ENCODE measurements around the gene TBL1X. TPM values are rescaled to one million over a fixed set of nuclear protein-coding genes. Genes with fewer than 3 reads are reported as not detected.

TBL1X gene
- total and polyA plus RNA-seq, 4 donors = 10.1 to 16.0 (median 13.5) TPM

- peaks cover 1% of the 10 kb centered on the region for H3K9me3 ChIP-seq (ENCODE audit: control insufficient read depth, insufficient read depth, low read length)
- no peaks in the 10 kb centered on the region for H3K27me3 ChIP-seq (ENCODE audit: control insufficient read depth, insufficient read depth, low read length)
- no peak overlapping the region for H3K27ac ChIP-seq (ENCODE audit: low read depth, low read length)
- peaks cover 3% of the 10 kb centered on the region for H3K4me1 ChIP-seq (ENCODE audit: control insufficient read depth, insufficient read depth, low read length)
- no peak overlapping the region for H3K4me3 ChIP-seq (ENCODE audit: low read depth, low read length)
- no peaks in the 10 kb centered on the region for H3K36me3 ChIP-seq (ENCODE audit: control insufficient read depth, insufficient read depth, low read length)
- 80% methylated on average over 2 of the region's 3 CpGs for WGBS (ENCODE audit: insufficient coverage)
- no peak for DNase-seq (ENCODE audit: low read depth in 4 of 6, low spot score in 6 of 6)
These were observed 46.1 kb downstream of the TBL1X start for GRCh38 chrX:9510980-9511379.

- Histone ChIP-seq H3K27me3 (ENCODE audit: control insufficient read depth, insufficient read depth, low read length) (peaks cover 3% of the 10 kb centered on the region), H3K4me1 (ENCODE audit: control insufficient read depth, insufficient read depth, low read length) (peaks cover 3% of the 10 kb centered on the region), H3K9me3 (ENCODE audit: control insufficient read depth, insufficient read depth, low read length) (no peaks in the 10 kb centered on the region), H3K27ac (ENCODE audit: low read depth, low read length) (no peak overlapping the region), H3K4me3 (ENCODE audit: low read depth, low read length) (no peak overlapping the region), H3K36me3 (ENCODE audit: control insufficient read depth, insufficient read depth, low read length) (no peaks in the 10 kb centered on the region)
- 76% methylated on average over 10 of the region's 10 CpGs for WGBS (ENCODE audit: insufficient coverage)
- DNase-seq (ENCODE audit: low read depth in 4 of 6, low spot score in 6 of 6) = no peak
These were observed 50.6 kb downstream of the TBL1X start for GRCh38 chrX:9515489-9515888.

- no peak overlapping the region for H3K27ac ChIP-seq (ENCODE audit: low read depth, low read length)
- H3K27me3 ChIP-seq (ENCODE audit: control insufficient read depth, insufficient read depth, low read length) = peaks cover 3% of the 10 kb centered on the region
- H3K36me3 ChIP-seq (ENCODE audit: control insufficient read depth, insufficient read depth, low read length) = no peaks in the 10 kb centered on the region
These were observed 51.2 kb downstream of the TBL1X start for GRCh38 chrX:9515973-9516538.

GRCh38 chrX:9516635-9517034 lies 51.8 kb downstream of the TBL1X start:
- Histone ChIP-seq H3K36me3 (ENCODE audit: control insufficient read depth, insufficient read depth, low read length) (no peaks in the 10 kb centered on the region), H3K9me3 (ENCODE audit: control insufficient read depth, insufficient read depth, low read length) (no peaks in the 10 kb centered on the region), H3K27ac (ENCODE audit: low read depth, low read length) (no peak overlapping the region), H3K4me3 (ENCODE audit: low read depth, low read length) (no peak overlapping the region), H3K27me3 (ENCODE audit: control insufficient read depth, insufficient read depth, low read length) (peaks cover 3% of the 10 kb centered on the region), H3K4me1 (ENCODE audit: control insufficient read depth, insufficient read depth, low read length) (peaks cover 3% of the 10 kb centered on the region)
- WGBS (ENCODE audit: insufficient coverage) = 88% methylated on average over 3 of the region's 3 CpGs
- DNase-seq (ENCODE audit: low read depth in 4 of 6, low spot score in 6 of 6) = no peak

More at GRCh38 chrX:9515973-9516538, 51.2 kb downstream of the TBL1X start:
- WGBS (ENCODE audit: insufficient coverage) = 69% methylated on average over 3 of the region's 4 CpGs
- no peaks in the 10 kb centered on the region for H3K9me3 ChIP-seq (ENCODE audit: control insufficient read depth, insufficient read depth, low read length)
- H3K4me3 ChIP-seq (ENCODE audit: low read depth, low read length) = no peak overlapping the region
- no peak for DNase-seq (ENCODE audit: low read depth in 4 of 6, low spot score in 6 of 6)
- H3K4me1 ChIP-seq (ENCODE audit: control insufficient read depth, insufficient read depth, low read length) = peaks cover 3% of the 10 kb centered on the region

GRCh38 chrX:9518051-9518450 lies 53.2 kb downstream of the TBL1X start:
- H3K27me3 ChIP-seq (ENCODE audit: control insufficient read depth, insufficient read depth, low read length) = peaks cover 3% of the 10 kb centered on the region
- H3K36me3 ChIP-seq (ENCODE audit: control insufficient read depth, insufficient read depth, low read length) = no peaks in the 10 kb centered on the region
- H3K4me1 ChIP-seq (ENCODE audit: control insufficient read depth, insufficient read depth, low read length) = peaks cover 3% of the 10 kb centered on the region
- DNase-seq (ENCODE audit: low read depth in 4 of 6, low spot score in 6 of 6) = no peak
- WGBS (ENCODE audit: insufficient coverage) = 74% methylated on average over 3 of the region's 4 CpGs
- no peaks in the 10 kb centered on the region for H3K9me3 ChIP-seq (ENCODE audit: control insufficient read depth, insufficient read depth, low read length)
- H3K27ac ChIP-seq (ENCODE audit: low read depth, low read length) = no peak overlapping the region
- no peak overlapping the region for H3K4me3 ChIP-seq (ENCODE audit: low read depth, low read length)

GRCh38 chrX:9518889-9519288 lies 54.0 kb downstream of the TBL1X start:
- DNase-seq (ENCODE audit: low read depth in 4 of 6, low spot score in 6 of 6) = no peak
- Histone ChIP-seq H3K36me3 (ENCODE audit: control insufficient read depth, insufficient read depth, low read length) (no peaks in the 10 kb centered on the region), H3K9me3 (ENCODE audit: control insufficient read depth, insufficient read depth, low read length) (no peaks in the 10 kb centered on the region), H3K27ac (ENCODE audit: low read depth, low read length) (no peak overlapping the region), H3K4me3 (ENCODE audit: low read depth, low read length) (no peak overlapping the region), H3K4me1 (ENCODE audit: control insufficient read depth, insufficient read depth, low read length) (peaks cover 3% of the 10 kb centered on the region), H3K27me3 (ENCODE audit: control insufficient read depth, insufficient read depth, low read length) (peaks cover 3% of the 10 kb centered on the region)
- WGBS (ENCODE audit: insufficient coverage) = 100% methylated on average over 1 of the region's 5 CpGs

- Histone ChIP-seq H3K4me3 (ENCODE audit: low read depth, low read length) (no peak overlapping the region), H3K27ac (ENCODE audit: low read depth, low read length) (no peak overlapping the region), H3K9me3 (ENCODE audit: control insufficient read depth, insufficient read depth, low read length) (no peaks in the 10 kb centered on the region), H3K27me3 (ENCODE audit: control insufficient read depth, insufficient read depth, low read length) (peaks cover 3% of the 10 kb centered on the region), H3K4me1 (ENCODE audit: control insufficient read depth, insufficient read depth, low read length) (peaks cover 2% of the 10 kb centered on the region), H3K36me3 (ENCODE audit: control insufficient read depth, insufficient read depth, low read length) (no peaks in the 10 kb centered on the region)
- no peak for DNase-seq (ENCODE audit: low read depth in 4 of 6, low spot score in 6 of 6)
- 90% methylated on average over 5 of the region's 8 CpGs for WGBS (ENCODE audit: insufficient coverage)
These were observed 54.8 kb downstream of the TBL1X start for GRCh38 chrX:9519546-9520216.

GRCh38 chrX:9520217-9520590 lies 55.3 kb downstream of the TBL1X start:
- Histone ChIP-seq H3K4me1 (ENCODE audit: control insufficient read depth, insufficient read depth, low read length) (no peaks in the 10 kb centered on the region), H3K36me3 (ENCODE audit: control insufficient read depth, insufficient read depth, low read length) (no peaks in the 10 kb centered on the region), H3K27ac (ENCODE audit: low read depth, low read length) (no peak overlapping the region), H3K27me3 (ENCODE audit: control insufficient read depth, insufficient read depth, low read length) (peaks cover 3% of the 10 kb centered on the region), H3K4me3 (ENCODE audit: low read depth, low read length) (no peak overlapping the region), H3K9me3 (ENCODE audit: control insufficient read depth, insufficient read depth, low read length) (no peaks in the 10 kb centered on the region)
- 77% methylated on average over 5 of the region's 6 CpGs for WGBS (ENCODE audit: insufficient coverage)
- no peak for DNase-seq (ENCODE audit: low read depth in 4 of 6, low spot score in 6 of 6)

- H3K27ac ChIP-seq (ENCODE audit: low read depth, low read length) = no peak overlapping the region
- peaks cover 8% of the 10 kb centered on the region for H3K4me1 ChIP-seq (ENCODE audit: control insufficient read depth, insufficient read depth, low read length)
- H3K36me3 ChIP-seq (ENCODE audit: control insufficient read depth, insufficient read depth, low read length) = no peaks in the 10 kb centered on the region
- no peak overlapping the region for H3K4me3 ChIP-seq (ENCODE audit: low read depth, low read length)
- peaks cover 5% of the 10 kb centered on the region for H3K27me3 ChIP-seq (ENCODE audit: control insufficient read depth, insufficient read depth, low read length)
- no peak for DNase-seq (ENCODE audit: low read depth in 4 of 6, low spot score in 6 of 6)
- H3K9me3 ChIP-seq (ENCODE audit: control insufficient read depth, insufficient read depth, low read length) = no peaks in the 10 kb centered on the region
- 64% methylated on average over 6 of the region's 7 CpGs for WGBS (ENCODE audit: insufficient coverage)
These were observed 57.7 kb downstream of the TBL1X start for GRCh38 chrX:9522378-9523155.

All from spinal cord (tissue), 10 donors.